ENCODE results near the gene ZFP90. TPM values are rescaled to one million over a fixed set of nuclear protein-coding genes. Genes with fewer than 3 reads are reported as not detected.

ZFP90 gene
- total RNA-seq, 1 experiment from 2014 or later, result 14.5 TPM

DNA sequence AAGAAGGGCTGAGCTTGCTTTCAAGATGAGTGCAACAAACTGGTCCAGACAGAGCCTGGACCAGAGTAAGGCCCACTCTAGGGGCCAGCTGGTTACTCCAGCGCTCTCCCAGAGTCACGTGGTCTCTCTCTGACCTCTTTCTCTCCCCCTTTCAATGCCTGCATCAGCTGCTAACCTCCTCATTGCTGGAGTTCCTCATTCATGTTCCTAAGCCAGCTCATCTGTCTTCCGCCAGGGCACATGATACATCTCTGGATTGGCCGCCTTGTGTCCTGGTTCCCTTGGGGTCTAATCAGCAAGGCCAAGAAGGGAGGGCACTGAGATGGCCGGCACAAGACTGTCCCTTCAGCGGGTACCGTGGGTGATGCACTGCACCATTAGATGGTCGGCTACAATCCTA, 26.9 kb upstream of the ZFP90 start:
- Histone ChIP-seq H3K36me3 (ENCODE audit: low read depth) (no peaks in the 10 kb centered on the region), H3K4me3 (no peak overlapping the region), H3K79me2 (ENCODE audit: low read depth) (no peaks in the 10 kb centered on the region), H3K27me3 (ENCODE audit: insufficient read depth, low read depth) (no peaks in the 10 kb centered on the region), H3K27ac (no peak overlapping the region), H3K9me2 (ENCODE audit: insufficient read depth) (no peaks in the 10 kb centered on the region), H4K20me1 (ENCODE audit: insufficient read depth) (no peaks in the 10 kb centered on the region), H3K9me3 (ENCODE audit: insufficient read depth, low read depth) (no peaks in the 10 kb centered on the region), H3K4me1 (replicated peaks; ENCODE audit: insufficient read depth) (no peaks in the 10 kb centered on the region), H3F3A (ENCODE audit: insufficient read depth, low read depth) (no peaks in the 10 kb centered on the region), H3K4me2 (no peak overlapping the region), H2AFZ (no peak overlapping the region)
- no peak for TF ChIP-seq EZH2 (IDR thresholded peaks at IDR 0.05; ENCODE audit: low read depth)
- TF ChIP-seq, protein P1, sequence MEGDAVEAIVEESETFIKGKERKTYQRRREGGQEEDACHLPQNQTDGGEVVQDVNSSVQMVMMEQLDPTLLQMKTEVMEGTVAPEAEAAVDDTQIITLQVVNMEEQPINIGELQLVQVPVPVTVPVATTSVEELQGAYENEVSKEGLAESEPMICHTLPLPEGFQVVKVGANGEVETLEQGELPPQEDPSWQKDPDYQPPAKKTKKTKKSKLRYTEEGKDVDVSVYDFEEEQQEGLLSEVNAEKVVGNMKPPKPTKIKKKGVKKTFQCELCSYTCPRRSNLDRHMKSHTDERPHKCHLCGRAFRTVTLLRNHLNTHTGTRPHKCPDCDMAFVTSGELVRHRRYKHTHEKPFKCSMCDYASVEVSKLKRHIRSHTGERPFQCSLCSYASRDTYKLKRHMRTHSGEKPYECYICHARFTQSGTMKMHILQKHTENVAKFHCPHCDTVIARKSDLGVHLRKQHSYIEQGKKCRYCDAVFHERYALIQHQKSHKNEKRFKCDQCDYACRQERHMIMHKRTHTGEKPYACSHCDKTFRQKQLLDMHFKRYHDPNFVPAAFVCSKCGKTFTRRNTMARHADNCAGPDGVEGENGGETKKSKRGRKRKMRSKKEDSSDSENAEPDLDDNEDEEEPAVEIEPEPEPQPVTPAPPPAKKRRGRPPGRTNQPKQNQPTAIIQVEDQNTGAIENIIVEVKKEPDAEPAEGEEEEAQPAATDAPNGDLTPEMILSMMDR (conservative IDR thresholded peaks at IDR 0.05), result no peak
- no TSS peak for BruUV-seq (replicated peaks)
- ChIA-PET POLR2A (ENCODE audit: unreplicated experiment) (no interaction called here), CTCF (no interaction called here)
- DNase-seq, result no peak
- intact Hi-C loops (cut with micrococcal nuclease; ENCODE audit: unreplicated experiment), result no loop called here

DNA sequence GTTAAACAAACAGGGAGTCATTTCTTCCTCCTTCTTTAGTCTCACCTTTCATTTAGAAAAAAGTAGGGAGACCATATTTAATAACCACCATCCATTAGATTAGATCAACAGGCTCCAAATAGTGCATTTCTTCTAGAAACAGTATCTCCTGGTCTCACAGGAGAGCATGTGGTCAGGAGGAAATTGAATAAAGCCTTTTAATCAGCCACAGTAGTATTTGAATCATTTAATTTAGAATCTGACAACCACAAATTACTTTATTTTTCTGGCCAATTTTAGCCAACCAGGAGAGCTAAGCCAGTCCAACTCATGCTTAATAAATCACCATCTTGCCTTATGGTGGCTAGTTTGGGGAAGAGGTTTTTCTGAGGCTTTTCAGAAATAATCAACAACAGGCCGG, 26.3 kb upstream of the ZFP90 start:
- H4K20me1 ChIP-seq (ENCODE audit: insufficient read depth), result no peaks in the 10 kb centered on the region
- BruUV-seq (replicated peaks), result no TSS peak
- DNase-seq, result no peak
- intact Hi-C loops (cut with micrococcal nuclease; ENCODE audit: unreplicated experiment), result no loop called here
- no peak overlapping the region for H3K4me3 ChIP-seq
- H3K4me2 ChIP-seq, result no peak overlapping the region
- H3K36me3 ChIP-seq (ENCODE audit: low read depth), result no peaks in the 10 kb centered on the region
- TF ChIP-seq EZH2 (IDR thresholded peaks at IDR 0.05; ENCODE audit: low read depth), result no peak
- TF ChIP-seq, protein P1 (conservative IDR thresholded peaks at IDR 0.05), result no peak
- no peak overlapping the region for H2AFZ ChIP-seq
- H3K9me3 ChIP-seq (ENCODE audit: insufficient read depth, low read depth), result no peaks in the 10 kb centered on the region
- H3K4me1 ChIP-seq (replicated peaks; ENCODE audit: insufficient read depth), result no peaks in the 10 kb centered on the region
- no peaks in the 10 kb centered on the region for H3F3A ChIP-seq (ENCODE audit: insufficient read depth, low read depth)
- no peaks in the 10 kb centered on the region for H3K79me2 ChIP-seq (ENCODE audit: low read depth)
- no peaks in the 10 kb centered on the region for H3K9me2 ChIP-seq (ENCODE audit: insufficient read depth)
- ChIA-PET POLR2A (ENCODE audit: unreplicated experiment) (no interaction called here), CTCF (no interaction called here)
- no peaks in the 10 kb centered on the region for H3K27me3 ChIP-seq (ENCODE audit: insufficient read depth, low read depth)
- no peak overlapping the region for H3K27ac ChIP-seq

DNA sequence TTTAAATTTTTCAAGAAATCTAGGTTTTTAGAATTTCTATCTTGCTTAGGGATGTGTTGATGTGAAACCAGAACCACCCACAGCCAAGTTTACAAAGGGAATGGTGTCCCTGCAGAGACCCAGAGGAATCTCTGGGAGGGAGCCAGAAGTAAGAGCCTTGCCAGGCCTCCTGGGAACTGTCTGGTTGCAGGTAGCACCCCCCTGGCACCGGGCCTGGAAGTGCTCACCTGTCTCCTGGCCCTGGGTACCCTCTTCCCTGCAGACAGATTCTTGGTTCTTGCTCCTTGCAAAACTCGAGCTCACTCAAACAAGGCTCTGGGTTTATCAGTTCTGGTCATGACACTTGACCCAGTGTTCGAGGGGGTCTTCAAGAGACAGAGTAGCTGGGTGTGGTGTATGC, 24.6 kb upstream of the ZFP90 start:
- H3K79me2 ChIP-seq (ENCODE audit: low read depth), result no peaks in the 10 kb centered on the region
- POLR2A ChIA-PET (ENCODE audit: unreplicated experiment), result no interaction called here
- no peaks in the 10 kb centered on the region for H3K9me2 ChIP-seq (ENCODE audit: insufficient read depth)
- H2AFZ ChIP-seq, result no peak overlapping the region
- no peak for TF ChIP-seq EZH2 (IDR thresholded peaks at IDR 0.05; ENCODE audit: low read depth)
- TF ChIP-seq, protein P1 (conservative IDR thresholded peaks at IDR 0.05), result no peak
- no peaks in the 10 kb centered on the region for H3K9me3 ChIP-seq (ENCODE audit: insufficient read depth, low read depth)
- H4K20me1 ChIP-seq (ENCODE audit: insufficient read depth), result no peaks in the 10 kb centered on the region
- no peaks in the 10 kb centered on the region for H3K4me1 ChIP-seq (replicated peaks; ENCODE audit: insufficient read depth)
- no peaks in the 10 kb centered on the region for H3F3A ChIP-seq (ENCODE audit: insufficient read depth, low read depth)
- no peaks in the 10 kb centered on the region for H3K36me3 ChIP-seq (ENCODE audit: low read depth)
- DNase-seq, result no peak
- BruUV-seq (replicated peaks), result no TSS peak
- no peak overlapping the region for H3K27ac ChIP-seq
- CTCF ChIA-PET, result no interaction called here
- H3K27me3 ChIP-seq (ENCODE audit: insufficient read depth, low read depth), result no peaks in the 10 kb centered on the region
- intact Hi-C loops (cut with micrococcal nuclease; ENCODE audit: unreplicated experiment), result no loop called here
- H3K4me3 ChIP-seq, result no peak overlapping the region
- no peak overlapping the region for H3K4me2 ChIP-seq

All from PC-9 (cell line).